Activated T-helper 1 cell treated with Interleukin-2 at 50 U/mL for 16 hours (primary cell): ENCODE results near the gene YWHAG.
"Not testable (repeated sequence)": the region's sequence is repeated elsewhere in the genome, so short reads cannot be mapped to it uniquely, and the experiment has no call there.

ENCODE experiments used
- DNase-seq: peaks from one replicate; pipeline ENCODE4 v3.0.0-alpha.2; 2020; ENCODE audit warnings: low read depth

The YWHAG gene

GRCh38 chr7:76358481-76359110 lies at the start of gene YWHAG:
Gene YWHAG (minus strand): TSS chr7:76358991. CDS start chr7:76358808, 183 bp downstream.
- peak; percentile 84 for DNase-seq

- DNase-seq: no peak
Observed at GRCh38 chr7:76408121-76408560, 49.4 kb upstream of the YWHAG start.

- DNase-seq: no peak
Observed at GRCh38 chr7:76407718-76408117, 48.9 kb upstream of the YWHAG start.

GRCh38 chr7:76405738-76406137 lies 46.9 kb upstream of the YWHAG start:
- no peak for DNase-seq

- no peak for DNase-seq
Observed at GRCh38 chr7:76403780-76404494, 45.1 kb upstream of the YWHAG start.

GRCh38 chr7:76403097-76403496 lies 44.3 kb upstream of the YWHAG start:
- not testable (repeated sequence) for DNase-seq

GRCh38 chr7:76400248-76400647 lies 41.5 kb upstream of the YWHAG start:
- DNase-seq: no peak

GRCh38 chr7:76397409-76398183 lies 38.8 kb upstream of the YWHAG start:
- DNase-seq: peak; percentile 73

- no peak for DNase-seq
Observed at GRCh38 chr7:76396864-76397263, 38.1 kb upstream of the YWHAG start.

GRCh38 chr7:76395965-76396726 lies 37.4 kb upstream of the YWHAG start:
- DNase-seq: no peak

- not testable (repeated sequence) for DNase-seq
Observed at GRCh38 chr7:76395605-76395964, 36.8 kb upstream of the YWHAG start.

GRCh38 chr7:76394957-76395356 lies 36.2 kb upstream of the YWHAG start:
- no peak for DNase-seq

GRCh38 chr7:76393116-76394031 lies 34.6 kb upstream of the YWHAG start:
- peak; percentile 91 for DNase-seq

- DNase-seq: no peak
Observed at GRCh38 chr7:76392531-76393115, 33.8 kb upstream of the YWHAG start.

- DNase-seq: no peak
Observed at GRCh38 chr7:76390092-76390491, 31.3 kb upstream of the YWHAG start.

GRCh38 chr7:76387789-76388188 lies 29.0 kb upstream of the YWHAG start:
- DNase-seq: not testable (repeated sequence)

GRCh38 chr7:76386691-76387260 lies 28.0 kb upstream of the YWHAG start:
- DNase-seq: no peak

GRCh38 chr7:76383089-76383944 lies 24.5 kb upstream of the YWHAG start:
- no peak for DNase-seq

- no peak for DNase-seq
Observed at GRCh38 chr7:76381814-76382213, 23.0 kb upstream of the YWHAG start.

- DNase-seq: no peak
Observed at GRCh38 chr7:76380623-76380966, 21.8 kb upstream of the YWHAG start.
